Stimulated activated CD4-positive, alpha-beta T cell treated with anti-CD3 and anti-CD28 coated beads, Interleukin-15, amount 100 ng/mL, for 24 hours (primary cell): ENCODE results near the gene PDE4DIP.
A peak's percentile ranks its signal among the peaks of the same experiment; 100 is the strongest.
"Not testable (repeated sequence)": the region's sequence is repeated elsewhere in the genome, so short reads cannot be mapped to it uniquely, and the experiment has no call there.

Source experiments
- DNase-seq: peaks from one replicate; pipeline ENCODE4 v3.0.0-alpha.2; 2020

PDE4DIP gene

DNA sequence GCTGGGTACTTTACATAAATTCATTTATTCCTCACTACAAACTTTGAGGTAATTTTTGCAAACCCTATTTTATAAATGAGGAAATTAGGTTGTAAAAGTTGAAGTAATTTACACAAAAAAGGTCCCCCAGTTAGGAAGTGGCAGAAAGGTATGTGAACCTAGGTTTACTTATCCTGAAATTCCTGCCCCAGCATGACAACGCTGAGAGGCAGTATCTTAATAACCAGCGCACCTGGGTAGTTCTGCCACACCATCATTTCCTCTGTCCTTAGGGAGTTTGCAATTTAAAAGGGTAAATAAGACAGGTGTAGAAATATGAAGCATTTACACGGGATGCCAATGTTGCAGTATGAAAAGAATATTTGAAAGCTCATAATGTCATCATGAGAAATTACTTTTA is 79.6 kb downstream of the PDE4DIP start:
- not testable (repeated sequence) for DNase-seq

DNA sequence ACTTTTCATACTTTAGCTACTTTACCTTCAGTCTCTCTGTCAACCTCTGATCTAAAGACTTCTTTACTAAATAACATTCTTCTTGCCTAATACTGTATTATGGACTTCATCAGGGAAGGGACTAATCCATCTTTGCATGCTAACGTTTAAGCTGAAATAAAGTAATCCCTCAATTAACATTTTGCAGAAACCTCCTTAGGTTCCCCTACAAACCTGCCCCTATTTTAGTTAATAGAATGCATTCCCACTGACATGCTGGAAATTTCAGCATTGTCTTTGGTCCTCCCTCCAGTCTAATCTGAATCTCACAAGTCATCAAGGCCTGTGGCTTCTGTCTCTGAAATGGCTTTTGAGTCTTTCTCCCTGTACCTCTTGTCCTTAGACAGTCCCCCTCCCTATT is 83.4 kb downstream of the PDE4DIP start:
- DNase-seq, result not testable (repeated sequence)

DNA sequence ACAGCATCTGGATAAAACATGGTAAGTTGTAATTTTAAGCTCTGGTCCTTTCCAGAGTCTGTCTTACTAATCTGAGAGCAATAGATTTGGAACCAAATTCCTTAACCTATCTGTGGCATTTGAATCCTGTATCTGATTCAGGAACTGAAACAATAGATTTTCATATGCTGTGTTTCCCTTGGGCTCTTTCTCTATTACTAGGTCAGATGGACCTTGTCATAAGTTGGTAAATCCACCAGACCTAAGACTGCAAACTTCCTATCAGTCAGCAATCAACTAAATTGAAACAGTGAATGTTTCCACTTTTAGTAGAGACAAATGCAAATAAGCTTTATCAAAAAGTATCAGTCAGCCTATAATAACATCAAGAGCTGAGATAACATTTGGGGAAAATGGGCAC is 85.0 kb downstream of the PDE4DIP start:
- DNase-seq, result not testable (repeated sequence)

DNA sequence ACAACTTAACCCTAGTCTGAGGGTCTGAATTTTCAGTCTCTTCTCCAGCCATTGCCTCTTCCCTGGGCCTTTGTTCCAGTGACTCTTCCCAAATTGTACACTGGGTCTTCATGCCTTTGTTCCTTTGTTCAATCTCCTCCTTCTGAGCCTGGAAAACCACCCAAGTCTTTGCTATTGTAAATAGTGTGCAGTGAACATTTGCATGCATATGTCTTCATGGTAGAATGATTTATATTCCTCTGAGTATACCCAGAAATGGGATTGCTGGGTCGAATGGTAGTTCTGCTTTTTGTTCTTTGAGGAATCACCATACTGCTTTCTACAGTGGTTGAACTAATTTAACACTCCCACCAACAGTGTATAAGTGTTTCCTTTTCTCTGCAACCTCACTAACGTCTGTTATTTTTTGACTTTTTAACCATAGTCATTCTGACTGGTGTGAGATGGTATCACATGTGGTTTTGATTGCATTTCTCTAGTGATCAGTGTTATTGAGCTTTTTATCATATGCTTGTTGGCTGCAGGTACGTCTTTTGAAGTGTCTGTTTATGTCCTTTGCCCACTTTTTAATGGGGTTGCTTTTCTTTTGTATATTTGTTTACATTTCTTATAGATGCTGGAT is 91.3 kb downstream of the PDE4DIP start:
- DNase-seq, result not testable (repeated sequence)

DNA sequence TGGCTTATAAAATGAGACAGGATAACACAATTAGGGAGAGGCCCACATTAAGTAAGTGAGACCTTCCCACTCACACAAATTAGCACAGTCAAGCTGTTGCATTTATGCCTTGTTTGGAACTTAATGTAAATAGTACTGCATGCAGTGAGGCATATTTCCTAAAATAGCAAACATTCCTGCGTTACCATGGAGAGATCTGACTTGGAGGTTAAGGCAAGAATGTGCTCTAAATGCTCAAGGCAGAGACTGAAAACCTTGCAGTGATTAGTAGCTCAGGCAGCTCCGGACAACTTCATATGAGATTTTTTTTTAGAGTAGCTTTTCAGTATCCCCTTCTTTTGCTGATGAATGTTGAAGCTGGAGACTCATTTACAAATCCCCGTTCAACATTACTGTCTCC is 98.7 kb downstream of the PDE4DIP start:
- not testable (repeated sequence) for DNase-seq

DNA sequence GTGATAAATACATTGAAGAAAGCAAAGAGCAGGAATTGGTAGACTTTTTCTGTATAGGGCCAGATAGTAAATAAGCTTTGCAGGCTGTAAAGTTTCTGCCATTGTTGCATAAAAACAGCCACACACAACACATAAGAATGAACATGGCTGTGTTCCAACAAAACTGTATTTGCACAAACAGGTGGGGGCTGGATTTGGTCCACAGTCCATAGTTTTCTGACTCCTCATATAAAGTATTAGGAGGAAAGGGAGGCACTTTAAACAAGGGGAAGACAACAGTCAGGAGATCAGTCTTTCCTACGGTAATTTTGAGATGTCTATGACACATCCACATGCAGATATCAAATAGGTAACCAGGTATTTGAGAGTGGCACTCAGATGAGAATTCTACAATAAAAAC is 100.9 kb downstream of the PDE4DIP start:
- not testable (repeated sequence) for DNase-seq

DNA sequence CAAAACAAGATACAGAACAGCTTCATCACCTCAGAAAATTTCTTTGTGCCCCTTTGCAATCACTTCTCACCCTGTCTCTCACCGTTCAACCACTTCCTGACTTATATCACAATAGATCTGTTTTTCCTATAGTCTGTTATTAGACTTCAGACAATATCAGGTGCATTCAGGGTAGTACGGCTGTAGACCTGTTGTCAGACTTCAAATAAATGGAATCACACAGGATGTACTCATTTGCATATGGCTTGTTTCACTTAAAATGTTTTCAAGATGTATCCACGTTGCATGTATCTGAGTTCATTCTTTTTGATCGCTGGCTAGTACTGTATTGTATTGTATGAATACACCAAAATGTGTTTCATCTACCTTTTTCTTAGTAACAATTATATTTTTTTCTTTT is 104.5 kb downstream of the PDE4DIP start:
- not testable (repeated sequence) for DNase-seq

DNA sequence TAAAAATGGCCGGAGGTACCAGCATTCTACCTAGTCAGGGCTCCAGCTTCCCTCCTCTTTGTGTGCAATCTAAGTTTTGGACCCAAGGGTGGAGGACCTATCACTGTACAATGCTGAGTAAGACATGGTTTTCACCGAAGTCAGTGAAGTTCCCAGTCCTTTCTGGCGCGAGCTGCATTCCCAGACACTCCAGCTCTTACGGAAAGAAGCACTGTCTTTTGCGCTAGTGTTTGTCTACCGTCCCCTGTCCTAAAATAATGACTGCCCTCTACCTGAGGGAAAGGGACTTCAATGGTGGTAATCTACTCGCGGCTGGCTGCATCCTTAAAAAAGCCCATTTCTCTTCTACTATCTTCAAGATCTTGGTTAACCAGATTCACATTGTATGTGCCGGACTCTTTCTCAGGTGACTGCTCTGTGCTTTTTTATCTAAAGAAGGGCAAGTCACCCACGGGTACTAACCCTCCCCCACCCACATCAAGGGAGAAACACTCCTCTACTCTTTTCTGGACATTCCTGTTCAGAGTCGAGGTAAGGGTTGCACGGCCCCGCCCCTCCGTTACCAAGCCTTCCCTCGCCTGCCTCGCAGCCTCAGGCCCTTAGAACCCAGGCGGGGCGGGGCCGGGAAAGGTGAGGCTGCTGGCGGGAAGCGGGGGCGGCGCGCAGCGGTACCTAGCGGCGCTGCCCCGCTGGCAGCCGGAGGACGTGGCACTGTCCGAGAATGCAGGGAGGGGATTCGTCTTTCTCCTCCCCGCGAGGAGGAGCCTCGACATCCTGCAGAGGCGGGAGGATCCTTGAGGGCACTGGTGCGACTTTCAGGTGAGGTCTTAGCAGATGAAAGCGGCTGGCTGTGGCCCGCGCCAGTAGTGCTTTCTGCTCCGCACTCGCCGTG is 107.4 kb downstream of the PDE4DIP start:
- DNase-seq, result peak; percentile 80

DNA sequence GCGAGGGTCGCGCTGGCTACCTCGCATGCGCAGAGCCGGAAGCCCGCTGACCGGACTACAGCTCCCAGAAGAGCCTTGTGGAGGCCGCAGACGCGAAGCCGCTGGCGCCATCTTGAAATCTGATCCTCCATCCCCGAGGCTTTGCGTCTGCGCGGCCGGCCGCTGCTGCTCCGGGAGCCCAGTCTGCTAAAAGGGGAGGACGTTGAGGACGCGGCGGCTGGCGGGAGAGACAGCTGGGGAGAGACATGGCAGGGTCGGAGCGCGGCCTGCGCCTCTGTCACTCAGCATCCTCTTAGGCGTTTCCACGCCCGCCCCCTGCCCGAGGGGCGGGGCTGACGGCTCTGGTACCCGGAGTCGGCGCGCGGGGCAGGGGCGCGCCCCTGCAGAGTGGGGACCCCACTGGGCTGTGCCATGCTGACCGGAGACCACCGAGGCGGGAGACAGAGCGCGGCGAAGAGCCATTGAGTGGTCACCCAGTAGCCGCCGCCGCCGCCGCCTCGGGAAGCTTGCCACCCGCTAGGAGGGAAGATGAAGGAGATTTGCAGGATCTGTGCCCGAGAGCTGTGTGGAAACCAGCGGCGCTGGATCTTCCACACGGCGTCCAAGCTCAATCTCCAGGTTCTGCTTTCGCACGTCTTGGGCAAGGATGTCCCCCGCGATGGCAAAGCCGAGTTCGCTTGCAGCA is 108.2 kb downstream of the PDE4DIP start:
- peak; percentile 78 for DNase-seq

DNA sequence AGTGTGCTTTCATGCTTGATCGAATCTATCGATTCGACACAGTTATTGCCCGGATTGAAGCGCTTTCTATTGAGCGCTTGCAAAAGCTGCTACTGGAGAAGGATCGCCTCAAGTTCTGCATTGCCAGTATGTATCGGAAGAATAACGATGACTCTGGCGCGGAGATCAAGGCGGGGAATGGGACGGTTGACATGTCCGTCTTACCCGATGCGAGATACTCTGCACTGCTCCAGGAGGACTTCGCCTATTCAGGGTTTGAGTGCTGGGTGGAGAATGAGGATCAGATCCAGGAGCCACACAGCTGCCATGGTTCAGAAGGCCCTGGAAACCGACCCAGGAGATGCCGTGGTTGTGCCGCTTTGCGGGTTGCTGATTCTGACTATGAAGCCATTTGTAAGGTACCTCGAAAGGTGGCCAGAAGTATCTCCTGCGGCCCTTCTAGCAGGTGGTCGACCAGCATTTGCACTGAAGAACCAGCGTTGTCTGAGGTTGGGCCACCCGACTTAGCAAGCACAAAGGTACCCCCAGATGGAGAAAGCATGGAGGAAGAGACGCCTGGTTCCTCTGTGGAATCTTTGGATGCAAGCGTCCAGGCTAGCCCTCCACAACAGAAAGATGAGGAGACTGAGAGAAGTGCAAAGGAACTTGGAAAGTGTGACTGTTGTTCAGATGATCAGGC is 108.8 kb downstream of the PDE4DIP start:
- peak; percentile 31 for DNase-seq

DNA sequence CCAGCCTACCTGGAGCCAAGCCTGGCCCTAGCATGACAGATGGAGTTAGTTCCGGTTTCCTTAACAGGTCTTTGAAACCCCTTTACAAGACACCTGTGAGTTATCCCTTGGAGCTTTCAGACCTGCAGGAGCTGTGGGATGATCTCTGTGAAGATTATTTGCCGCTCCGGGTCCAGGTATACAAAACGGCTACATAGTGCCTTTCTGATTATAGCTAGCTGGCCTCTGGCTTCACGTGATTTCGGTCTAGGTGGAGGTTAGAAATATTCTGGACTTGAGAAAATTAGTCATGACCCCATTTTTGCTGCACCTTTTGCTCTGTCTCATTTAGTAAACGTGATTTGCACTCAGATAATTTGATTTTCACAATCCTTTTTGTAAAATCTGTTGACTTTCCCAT is 109.5 kb downstream of the PDE4DIP start:
- not testable (repeated sequence) for DNase-seq

DNA sequence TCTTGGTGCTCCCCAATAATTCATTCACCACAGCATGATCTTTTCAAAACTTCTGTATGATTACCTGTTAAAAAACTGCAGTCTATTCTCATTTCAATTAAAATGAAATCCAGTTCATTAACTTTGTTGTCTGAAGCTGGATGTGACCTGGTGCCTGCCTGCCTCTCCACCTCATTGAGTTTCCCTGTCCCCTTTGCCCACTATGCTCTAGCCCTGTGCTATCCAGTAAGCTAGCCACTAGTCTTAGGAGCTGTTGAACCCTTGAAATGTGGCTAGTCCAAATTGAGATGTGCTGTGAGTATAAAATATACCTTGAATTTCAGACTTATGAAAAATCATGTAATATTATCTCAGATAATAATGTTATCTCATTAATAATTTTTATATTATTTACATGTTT is 114.1 kb downstream of the PDE4DIP start:
- not testable (repeated sequence) for DNase-seq

DNA sequence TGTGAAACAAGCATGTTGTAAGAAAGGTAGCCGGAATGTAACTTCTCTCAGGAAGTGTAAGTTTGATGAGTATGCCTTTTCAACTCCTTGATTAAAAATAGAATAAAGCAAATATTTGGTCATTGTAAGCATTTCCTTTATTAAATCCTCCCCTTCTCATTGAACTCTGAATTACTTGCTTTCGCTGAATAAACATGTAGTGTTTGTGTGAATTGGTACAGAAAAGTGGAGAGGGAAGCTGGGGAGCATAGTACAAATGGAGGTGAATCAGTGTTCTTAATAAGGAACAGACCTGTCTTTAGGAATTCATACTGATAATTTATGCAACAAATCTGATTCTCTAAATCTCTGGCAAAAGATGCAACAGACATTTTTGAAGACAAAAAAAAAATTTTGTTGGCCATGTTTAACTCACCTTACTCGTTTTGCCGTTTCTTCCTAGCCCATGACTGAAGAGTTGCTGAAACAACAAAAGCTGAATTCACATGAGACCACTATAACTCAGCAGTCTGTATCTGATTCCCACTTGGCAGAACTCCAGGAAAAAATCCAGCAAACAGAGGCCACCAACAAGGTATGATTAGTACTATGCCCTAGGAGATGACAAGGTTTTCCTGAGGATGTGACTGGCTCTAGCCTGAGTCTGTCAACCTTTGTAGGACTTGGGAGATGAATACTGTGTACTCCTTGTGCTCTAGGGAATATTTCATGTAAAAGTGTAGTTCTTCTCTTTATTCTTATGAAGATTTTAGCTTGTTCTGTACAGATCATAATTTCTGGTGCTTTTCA is 116.2 kb downstream of the PDE4DIP start:
- DNase-seq, result not testable (repeated sequence)

DNA sequence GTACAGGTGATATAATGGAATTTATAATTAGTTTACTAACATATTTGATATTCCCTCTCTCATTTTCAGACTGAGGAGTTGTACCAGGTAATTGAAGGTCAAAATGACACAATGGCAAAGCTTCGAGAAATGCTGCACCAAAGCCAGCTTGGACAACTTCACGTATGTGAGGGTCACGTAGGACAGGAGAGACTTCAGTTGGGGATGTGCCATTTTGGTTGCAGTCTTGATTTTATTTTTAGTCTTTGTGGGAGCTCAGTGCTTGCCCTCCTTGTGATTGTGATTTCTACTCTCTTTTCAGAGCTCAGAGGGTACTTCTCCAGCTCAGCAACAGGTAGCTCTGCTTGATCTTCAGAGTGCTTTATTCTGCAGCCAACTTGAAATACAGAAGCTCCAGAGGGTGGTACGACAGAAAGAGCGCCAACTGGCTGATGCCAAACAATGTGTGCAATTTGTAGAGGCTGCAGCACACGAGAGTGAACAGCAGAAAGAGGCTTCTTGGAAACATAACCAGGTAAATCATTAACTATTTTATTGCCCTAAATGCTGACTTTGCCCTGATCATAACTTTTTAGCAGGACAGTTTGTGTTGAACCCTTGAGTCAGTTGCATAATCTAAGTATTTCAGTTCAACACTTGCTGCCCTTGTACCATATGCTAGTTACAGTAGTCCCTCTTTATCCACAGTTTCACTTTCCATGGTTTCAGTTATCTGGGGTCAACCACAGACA is 118.1 kb downstream of the PDE4DIP start:
- DNase-seq, result not testable (repeated sequence)

DNA sequence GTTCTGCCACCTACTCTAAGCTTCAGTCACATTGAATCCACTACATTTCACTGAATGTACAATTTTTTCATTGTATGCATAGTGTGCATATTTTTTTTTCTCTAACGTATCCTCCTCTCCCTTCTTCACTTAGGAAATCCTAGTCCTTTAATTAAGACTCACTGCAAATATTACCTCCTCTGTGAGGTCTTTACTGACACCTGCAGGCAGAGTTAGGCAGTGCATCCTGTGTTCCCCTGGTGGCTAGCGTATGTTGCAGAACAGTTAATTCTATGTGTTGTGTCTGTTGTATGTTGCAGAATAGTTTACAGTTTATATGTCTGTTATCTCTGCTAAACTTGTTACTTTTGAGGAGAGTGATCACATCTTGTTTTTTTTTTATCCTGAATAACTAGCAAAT is 121.9 kb downstream of the PDE4DIP start:
- not testable (repeated sequence) for DNase-seq

DNA sequence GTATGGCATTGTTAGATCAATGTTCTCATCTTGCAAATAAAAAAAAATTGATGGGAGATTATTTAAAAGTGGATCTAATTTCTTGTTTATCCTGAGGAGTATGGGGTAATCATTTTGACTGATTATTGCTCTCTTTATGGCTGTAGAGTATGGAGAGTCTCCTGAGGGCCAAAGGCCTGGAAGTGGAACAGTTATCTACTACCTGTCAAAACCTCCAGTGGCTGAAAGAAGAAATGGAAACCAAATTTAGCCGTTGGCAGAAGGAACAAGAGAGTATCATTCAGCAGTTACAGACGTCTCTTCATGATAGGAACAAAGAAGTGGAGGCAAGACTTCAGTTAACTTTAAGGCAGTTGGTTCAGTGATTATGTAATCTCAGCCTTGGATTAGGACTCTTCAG is 123.4 kb downstream of the PDE4DIP start:
- not testable (repeated sequence) for DNase-seq

DNA sequence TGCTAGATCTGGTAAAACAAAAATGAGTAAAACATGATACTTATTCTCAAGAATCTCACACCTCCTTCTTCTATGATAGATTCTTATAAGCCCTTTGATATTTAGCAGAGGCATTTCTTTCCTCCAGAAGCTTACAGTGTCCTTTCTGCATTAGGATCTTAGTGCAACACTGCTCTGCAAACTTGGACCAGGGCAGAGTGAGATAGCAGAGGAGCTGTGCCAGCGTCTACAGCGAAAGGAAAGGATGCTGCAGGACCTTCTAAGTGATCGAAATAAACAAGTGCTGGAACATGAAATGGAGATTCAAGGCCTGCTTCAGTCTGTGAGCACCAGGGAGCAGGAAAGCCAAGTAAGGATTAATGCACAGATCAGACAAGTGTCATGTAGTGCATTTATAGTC is 124.5 kb downstream of the PDE4DIP start:
- not testable (repeated sequence) for DNase-seq

DNA sequence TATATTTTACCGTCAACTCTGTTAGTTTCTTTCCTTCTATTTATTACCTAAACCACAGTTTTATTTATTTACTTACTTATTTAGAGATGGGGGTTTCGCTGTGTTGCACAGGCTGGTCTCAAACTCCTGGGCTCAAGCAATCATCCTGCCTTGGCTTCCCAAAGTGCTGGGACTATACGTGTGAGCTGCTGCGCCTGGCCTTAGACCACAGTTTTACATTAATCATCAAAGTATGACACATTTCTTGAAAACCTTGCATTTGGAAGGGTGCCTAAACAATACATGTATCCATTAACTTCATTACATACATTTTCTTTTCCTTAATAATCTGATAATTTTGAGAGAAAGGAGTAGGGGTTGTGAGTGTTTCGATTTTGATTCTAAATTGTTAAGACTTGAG is 124.9 kb downstream of the PDE4DIP start:
- not testable (repeated sequence) for DNase-seq

DNA sequence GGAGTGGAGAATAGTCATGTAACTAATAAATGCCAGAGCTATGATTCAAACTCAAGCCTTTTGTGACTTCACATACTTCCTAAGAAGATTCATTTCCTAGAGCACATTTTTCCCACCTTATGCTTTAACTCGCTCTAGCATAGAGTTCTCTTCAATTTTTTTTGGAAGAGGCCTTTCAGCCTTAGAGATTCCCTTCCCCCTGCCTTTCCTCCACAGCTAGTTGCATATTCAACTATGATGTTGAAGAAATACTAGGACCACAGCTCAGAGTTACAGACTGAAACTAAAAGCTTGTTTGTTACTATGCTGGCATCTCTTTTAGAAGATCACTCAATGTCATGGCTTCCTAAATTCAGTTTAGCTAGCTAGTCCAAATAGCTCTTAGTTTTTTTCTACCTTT is 131.2 kb downstream of the PDE4DIP start:
- DNase-seq, result not testable (repeated sequence)

DNA sequence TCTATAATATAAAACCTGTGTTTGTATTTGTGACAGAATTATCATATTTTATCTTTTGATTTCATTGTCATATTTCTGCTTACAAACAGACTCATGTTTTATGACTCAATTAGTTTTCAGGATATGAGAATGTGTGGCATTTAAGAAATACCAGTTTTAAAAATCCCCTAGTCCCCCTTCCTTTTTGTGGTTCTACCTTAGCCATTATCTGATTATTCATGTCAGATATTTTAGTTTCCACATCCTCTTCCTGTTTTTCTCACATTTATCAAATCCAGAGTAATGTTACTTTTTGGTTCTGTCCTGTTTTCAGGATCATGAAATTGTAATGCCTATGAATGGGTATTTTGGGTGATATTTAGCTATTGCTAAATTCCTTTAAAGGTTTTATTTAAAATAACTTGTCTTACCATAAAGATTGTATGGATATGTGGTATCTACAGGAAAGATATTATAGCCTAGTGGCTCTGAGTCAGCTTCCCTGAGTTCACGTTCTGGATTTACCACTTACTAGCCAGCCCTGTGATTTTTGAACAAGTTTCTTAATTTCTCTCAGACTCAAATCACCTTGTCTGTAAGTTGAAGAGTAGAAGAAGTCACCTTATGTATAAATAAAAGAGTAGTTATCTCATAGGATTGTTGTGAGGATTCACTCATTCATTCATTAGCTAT is 131.8 kb downstream of the PDE4DIP start:
- not testable (repeated sequence) for DNase-seq

DNA sequence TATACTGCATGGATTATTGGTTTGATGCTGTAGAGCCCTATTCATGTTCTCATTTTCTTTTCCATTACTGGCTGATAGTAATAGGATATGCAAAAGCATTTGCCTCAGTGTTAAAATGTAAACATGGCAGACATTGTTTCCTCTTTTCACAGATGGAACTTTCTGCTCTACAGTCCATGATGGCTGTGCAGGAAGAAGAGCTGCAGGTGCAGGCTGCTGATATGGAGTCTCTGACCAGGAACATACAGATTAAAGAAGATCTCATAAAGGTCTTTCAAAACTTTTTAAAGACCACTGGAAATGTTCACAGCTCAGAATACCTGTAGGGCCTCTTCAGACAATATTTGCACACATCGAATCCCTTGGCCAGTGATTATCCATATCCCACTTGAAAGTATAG is 133.6 kb downstream of the PDE4DIP start:
- DNase-seq, result not testable (repeated sequence)
